GM19193 (cell line): ENCODE data around the gene ZNF76.

Experiments used
- POLR2A ChIP-seq: IDR thresholded peaks from 4 replicates; pipeline ENCODE4 v1.6.1; 2011; ENCODE audit not compliant: insufficient read depth, insufficient read length; ENCODE audit errors: extremely low read depth

The ZNF76 gene

DNA sequence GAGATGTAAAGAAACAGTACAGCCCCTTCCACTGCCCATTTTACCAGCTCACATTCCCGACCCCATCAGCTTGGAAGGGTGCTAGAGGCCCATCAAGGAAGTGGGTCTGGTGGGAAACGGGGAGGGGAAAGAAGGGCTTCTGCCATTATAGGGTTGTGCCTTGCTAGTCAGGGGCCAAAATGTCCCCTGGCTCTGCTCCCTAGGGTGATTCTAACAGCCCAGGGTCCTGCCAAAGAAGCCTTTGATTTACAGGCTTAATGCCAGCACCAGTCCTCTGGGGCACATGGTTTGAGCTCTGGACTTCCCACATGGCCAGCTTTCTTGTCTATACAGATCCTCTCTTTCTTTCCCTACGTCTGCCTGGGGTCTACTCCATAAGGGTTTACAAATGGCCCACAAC is 10.6 kb upstream of the ZNF76 start:
- no peak for TF ChIP-seq POLR2A

DNA sequence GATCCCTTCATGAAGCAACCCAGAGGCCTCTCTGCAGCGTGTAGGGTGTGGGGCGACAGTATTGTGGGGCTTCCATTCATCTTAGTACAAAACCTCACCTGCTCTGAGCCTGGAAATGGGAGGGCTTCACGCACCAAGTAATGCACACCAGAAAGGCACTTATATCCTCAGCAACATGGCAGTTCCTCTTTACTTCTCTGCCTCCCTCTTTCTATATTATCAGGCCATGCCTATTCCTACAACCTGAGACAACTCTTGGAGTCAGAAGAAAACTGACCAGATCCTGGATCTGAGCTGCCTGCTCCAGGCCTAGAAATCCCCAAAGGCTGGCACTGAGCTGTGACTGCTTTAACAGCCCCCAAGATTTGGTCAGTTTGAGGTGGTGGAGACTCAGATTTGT is 7.6 kb upstream of the ZNF76 start:
- TF ChIP-seq POLR2A = no peak

DNA sequence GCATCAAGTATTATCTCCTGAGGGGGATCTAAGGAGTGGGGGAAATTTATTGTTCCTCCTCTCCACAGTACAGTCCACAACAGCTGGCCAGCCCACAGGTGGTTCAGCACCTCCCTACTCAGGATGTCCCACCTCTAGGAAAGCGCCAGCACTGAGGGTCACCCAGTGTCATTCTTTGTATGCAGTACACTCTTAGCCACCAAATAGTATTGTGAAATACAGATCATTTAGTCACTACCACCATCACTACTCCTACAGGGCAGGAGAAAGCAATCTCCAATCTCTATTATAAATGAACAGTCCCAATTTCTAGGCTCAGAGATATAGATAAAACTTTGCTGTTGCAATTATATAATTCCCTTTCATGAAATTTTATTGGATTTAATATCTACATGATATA is 6.3 kb upstream of the ZNF76 start:
- TF ChIP-seq POLR2A = no peak

DNA sequence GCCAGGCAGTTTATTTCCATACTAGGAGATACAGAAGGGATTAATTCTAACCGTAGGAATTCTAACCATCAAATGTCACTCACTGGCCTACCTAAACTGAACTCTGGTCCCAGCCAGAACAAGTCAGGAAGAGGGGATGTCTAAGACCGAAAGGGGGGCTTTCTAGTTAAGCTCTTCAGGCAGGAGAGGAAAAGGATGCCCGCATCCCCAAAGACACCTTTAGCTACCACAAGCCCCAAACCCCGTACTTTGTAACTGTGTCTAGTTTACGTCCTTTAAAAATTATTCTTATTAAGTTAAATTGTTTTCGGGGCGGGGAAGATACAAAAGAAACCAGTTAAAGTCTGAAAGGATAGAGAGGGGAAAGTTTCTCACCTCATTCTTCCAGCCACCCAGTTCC is 1.2 kb upstream of the ZNF76 start:
- TF ChIP-seq POLR2A = no peak

DNA sequence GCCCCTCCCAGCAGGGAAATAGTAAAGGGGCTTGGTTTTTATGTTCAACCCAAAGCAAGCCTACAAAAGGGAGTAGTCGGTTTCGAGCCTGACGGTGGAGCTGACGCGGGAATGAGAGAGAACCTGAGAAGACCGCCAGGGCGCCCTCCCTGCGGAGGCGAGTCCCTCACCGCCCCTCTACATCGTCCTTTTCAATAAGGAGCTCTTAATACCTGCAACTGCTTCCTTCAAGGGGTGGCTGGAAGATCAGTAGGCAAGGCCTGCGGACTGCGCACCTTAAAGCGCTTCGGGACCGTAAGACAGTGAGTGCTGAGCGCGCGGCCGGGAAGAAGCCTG is 709 bp upstream of the ZNF76 start:
- TF ChIP-seq POLR2A = no peak

DNA sequence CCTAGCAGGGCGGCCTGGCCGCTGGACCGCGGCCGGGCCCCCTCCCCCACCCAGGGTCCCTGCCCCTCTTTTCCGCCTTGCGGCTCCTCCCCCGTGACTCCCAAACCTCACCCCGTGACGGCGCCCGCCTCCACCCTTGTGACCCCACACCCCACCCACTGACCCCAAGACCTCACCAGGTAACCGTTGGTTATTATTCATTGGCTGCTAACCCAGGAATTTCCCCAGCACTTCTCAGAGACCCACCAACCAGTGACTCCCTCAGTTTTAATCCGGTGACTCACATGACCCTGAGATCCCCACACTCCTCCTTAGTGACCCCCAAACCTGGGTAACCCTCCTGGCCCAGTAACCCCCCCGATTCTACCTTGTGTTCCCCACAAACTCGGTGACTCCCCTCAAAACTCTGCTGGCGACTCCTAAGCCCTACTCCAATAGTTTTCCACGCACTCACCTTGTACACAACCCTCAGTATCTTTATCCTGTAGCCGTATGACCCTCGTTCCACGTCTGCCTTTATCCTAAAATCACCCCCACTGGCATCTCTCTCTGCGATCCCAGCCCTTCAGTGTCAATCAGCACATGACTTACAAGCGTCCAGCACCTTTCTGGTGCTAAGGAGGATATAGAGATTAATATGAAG is 534 bp downstream of the ZNF76 start:
- TF ChIP-seq POLR2A = no peak

DNA sequence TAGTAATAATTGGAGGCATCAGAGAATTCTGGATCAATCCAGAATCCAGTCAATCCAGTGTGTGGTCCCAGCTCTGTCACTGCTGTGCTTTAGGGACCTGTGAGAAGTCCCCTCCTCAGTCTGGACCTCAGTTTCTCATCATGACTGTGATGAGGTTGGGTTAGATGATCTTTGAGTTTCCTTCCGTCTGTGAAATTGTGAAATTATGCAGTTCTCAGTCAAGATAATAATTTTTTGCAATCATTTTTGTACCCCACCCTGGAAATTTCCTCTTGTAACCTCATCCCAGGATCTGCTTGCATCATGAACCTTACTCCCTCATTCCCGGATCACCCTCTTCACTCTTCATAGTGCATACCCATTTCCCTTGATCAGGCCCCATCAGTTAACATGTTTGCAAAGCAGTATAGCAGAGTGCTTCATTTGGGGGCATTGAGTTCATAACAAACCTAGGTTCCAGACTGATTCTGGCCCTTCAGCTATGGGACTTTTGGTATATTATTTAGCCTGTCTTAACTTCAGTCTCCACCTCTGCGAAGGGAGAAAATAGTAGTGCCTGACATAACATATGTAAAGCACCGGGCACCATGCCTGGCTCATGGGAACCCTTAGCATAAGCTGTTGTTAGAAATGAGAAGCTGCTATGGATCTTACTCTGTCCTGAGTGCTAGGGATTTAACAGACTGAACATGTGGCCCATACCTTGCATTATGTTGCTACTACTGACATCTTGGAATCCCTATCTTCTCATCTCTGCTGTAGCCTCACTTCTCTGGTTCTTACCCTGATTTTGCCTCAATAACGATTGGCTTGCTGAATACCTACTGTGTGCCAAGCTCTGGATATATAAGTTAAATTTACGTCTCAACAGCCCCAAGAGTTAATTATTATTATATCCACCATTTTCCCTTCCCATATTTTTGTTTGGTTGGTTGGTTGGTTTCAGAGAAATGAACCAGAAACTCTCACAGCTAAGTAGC is 1.3 kb downstream of the ZNF76 start:
- TF ChIP-seq POLR2A = no peak

DNA sequence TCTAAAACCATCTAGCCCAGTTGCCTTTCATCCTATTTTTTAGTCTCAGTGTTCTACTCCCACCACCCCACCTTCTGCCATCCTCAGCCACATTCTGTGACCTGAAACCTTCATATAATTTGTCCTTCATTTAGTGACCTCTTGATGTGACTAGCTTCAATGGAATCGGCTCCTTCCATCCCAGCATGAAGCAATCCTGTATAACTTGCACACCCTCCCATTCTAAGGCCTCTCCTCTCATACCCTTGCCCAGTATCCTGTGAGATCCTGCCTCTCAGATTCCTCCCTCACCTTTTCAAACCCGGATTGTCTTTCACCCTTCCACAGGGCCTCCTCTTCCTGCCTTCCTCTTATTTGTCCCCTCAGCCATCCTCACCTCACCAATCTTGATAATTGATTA is 3.1 kb downstream of the ZNF76 start:
- no peak for TF ChIP-seq POLR2A

DNA sequence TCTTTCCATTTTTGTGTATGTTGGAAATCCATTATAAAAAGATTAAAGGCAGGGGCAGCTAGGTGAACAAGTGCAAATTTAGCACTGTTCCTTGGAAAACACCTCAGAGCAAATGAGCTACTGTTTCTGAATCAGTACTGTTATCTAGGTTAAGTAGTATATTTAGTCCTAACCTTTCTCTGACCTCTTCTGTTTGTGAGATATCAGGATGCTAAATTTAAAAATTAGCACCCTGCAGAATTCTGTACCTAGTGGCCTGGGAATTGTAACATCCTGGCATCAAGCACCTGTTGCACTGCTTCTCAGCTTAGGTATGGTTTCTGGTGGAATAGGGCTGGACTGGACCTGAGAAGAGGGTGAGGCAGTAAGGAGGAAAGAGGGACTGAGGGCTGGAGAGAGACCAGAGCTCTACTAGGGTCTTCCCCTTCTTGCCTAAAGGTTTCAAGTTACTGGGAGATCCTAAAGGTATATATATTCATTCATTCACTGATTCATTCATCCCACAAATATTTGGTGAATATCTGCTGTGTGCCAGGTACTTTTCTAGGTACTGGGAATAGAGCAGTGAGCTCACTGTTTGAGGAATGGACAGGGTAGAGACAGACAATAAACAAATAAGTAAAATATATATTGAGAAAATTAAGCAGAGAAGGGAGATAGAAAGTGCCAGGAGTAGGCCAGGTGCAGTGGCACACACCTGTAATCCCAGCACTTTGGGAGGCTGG is 5.2 kb downstream of the ZNF76 start:
- no peak for TF ChIP-seq POLR2A

DNA sequence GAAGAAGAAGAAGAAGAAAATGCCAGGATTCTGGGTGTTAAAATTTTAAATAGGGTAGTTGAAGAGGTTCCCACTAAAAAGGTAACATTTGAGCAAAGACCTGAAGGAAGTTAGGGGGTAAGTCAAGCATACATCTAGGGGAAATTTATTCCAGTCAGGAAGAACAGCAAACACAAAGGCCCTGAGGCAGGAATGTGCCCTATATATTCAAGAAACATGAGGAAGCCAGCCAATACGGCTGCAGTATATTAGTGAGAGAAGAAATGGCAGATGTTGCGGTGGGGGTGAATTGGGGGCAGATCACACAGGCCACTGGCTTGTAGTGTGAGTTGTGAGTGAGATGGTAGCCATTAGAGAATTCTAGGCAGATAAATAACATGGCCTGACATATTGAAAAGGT is 6.0 kb downstream of the ZNF76 start:
- TF ChIP-seq POLR2A = no peak

DNA sequence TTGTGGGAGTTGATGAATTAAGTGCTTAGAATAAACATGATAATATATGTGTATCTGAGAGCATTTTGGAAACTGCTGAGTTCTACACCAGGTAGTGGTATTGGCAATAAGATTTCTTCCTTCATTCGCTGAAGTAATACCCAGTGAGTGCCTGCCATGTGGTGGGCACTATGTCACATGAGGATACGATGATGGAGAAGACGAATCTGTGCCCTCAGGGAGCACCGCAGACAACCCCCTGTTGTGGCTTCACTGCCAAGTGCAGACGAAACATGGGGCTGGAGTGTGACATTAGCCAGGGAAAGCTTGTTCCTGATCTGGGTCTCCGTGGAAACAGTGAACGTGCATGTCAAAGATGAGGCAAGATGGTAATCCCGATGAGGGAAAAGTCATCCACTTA is 7.9 kb downstream of the ZNF76 start:
- TF ChIP-seq POLR2A = no peak

DNA sequence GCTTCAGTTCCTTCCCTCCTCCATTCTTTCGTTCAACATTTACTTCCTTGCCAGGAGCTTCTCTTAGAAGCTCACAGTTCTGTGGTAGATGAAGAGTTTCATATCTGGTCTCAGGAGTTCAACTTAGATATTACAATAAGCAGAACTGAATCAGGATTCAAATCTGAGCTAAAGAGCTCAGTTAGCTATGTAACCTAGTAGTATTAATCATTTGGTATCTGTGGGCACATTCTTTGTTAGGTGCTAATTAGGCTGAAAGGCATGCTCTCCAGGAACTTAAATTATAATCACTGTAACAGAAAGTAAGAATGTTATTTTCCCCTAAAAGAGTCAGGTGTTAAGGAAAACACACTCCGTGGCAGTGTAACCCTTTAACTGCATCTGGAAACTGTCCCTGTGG is 8.4 kb downstream of the ZNF76 start:
- TF ChIP-seq POLR2A = no peak

DNA sequence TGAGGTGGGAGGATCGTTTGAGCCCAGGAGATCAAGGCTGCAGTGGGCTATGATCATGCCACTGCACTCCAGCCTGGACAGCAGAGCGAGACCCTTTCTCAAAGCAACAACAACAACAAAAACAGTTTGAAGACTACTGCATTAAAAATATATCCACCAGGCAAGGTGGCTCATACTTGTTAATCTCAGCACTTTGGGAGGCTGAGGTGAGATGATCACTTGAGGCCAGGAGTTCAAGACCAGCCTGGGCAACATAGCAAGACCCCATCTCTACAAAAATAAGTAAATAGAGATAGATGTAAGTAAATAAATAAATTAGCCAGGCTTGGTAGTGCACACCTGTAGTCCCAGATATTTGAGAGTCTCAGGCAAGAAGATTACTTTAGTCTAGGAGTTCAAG is 12.5 kb downstream of the ZNF76 start:
- no peak for TF ChIP-seq POLR2A

DNA sequence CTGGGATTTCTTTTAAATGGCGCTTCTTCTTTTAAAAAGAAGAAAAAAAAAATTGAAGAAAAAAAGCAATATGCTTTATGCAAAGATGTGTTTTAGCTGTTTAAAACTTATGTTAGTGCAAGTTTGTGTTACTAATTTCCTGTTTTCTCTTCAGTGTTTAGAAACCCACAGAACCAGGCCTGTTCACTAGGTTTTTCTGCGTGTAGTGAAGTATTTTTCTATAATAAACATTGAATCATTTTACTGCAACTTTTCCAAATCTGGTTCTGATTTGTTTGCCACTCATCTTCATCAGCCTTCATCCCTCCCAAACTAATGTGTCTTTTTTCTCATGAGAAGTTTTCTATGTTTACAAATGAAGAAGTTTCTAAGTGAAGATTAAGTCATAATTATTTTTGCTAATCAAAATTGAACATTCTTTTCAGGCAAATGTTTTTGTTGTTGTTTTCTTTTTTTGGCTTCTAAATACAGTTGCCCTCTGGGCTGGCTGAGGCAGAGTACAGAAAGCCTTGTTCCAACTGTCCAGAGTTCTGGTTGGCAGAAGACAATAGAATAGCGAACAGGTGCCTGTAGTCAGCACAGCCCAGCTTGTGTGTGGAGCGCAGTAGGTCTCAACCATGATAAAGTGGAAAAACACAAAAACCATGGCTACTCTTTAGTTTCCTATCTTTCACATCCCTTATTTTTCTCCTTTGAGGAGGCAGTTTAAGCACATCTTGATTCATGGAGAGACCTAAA is 14.5 kb downstream of the ZNF76 start:
- TF ChIP-seq POLR2A = no peak

DNA sequence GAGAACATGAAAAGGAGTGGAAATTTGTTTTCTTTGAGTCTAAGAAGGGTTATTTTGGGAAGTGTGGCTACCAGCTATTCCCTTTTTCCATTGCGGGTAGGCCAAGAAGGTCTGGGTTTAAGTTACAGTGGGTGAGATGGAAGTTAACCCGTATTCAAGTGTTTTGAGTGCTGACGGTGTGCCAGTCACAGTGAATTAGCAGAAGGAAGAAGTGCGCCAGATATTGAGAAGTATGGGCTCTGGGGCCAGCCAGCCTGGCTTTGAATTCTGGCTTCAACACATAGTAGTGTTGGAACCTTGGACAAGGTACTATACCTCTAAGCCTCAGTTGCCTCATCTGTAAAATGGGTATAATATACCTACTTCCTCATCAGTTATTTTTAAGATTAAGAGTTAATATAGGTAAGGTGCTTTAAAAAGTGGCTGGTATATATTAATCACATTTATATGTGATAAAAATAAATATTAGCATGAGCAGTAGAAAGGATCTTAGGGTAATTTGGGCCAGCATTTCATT is 16.3 kb downstream of the ZNF76 start:
- no peak for TF ChIP-seq POLR2A
